Stimulated activated CD4-positive, alpha-beta T cell treated with anti-CD3 and anti-CD28 coated beads, Interleukin-1b, Interleukin-23, amount 100 ng/mL, for 1 hour (primary cell): ENCODE results near the gene SLC7A8.

Source experiments
- DNase-seq, 2 donors: peaks; one replicate each; pipeline ENCODE4 v3.0.0-alpha.2; 2020; ENCODE audit warnings: low read depth in 2 of 2

SLC7A8 gene

DNA sequence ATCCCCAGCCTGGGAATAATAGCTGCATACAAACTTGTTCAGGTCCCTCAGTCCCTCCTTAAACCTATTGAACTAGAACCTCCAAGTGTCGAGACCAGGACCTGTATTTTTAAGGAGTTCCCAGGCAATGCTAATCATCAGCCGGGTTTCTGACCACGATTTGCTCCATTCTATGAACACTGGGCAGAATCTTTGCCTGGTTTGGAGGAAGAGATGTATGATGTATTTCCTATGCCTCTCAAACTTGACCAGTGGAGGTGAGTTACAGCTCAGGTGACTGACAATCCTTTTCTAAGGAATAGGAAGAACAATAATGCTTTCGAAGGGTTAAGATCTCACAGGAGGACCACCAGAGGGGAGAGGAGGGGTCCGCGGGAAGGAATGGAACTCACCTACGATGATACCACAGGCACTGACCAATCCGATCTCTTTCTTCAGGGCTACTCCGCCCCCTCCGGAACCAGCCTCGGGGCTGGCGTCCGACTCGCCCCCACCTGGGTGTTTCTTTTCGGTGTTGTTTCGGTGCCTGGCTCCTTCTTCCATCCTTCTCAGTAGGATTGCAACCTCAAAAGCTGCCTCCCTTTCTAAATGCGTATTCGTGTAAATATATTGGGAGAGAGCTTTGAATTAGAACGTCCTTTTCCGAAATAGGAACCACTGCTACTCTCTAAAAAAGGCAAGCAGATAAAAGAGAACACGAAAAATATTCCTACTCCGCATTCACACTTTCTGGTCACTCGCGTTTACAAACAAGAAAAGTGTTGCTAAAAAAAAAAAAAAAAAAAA is 895 bp downstream of the SLC7A8 start:
- DNase-seq = peak in 1 of 2 donors; percentile 5

DNA sequence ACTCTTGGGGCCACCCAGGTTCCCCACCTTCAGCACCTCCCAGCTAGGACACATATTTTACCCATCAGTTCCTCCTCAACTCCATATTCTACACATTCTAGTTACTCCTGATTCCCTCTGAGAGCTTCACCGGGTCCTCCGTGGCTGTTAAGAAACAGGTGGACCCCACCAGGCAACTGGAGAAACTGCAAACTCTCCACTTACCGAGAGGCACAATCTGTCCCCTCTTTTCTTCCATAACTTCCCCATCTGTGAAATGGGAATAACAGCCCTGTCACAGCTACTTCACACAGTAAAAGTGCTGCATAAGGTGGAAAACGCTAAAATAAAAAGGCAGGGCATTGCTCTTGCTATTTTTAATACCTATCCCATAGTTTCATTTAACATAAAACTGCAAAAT is 1.5 kb downstream of the SLC7A8 start:
- no peak for DNase-seq

DNA sequence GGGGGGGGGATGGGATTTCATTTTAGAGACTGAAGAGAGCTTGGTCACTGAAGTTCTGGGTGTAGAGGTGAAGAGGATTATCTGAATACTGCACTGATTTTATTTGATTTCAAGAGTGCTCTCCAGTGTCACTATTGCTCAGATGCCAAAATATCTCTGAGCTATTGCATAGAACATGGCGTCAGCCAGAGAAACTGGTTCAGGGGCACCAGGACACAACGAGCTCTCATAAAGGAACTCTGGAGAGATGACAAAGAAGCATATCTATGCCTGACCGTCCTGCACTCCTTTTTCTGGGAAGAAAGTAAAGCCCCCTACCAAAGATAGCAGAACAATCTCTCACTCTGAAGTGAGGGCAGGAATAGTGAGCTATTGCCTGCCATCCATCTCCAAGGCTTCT is 2.0 kb downstream of the SLC7A8 start:
- DNase-seq = no peak

DNA sequence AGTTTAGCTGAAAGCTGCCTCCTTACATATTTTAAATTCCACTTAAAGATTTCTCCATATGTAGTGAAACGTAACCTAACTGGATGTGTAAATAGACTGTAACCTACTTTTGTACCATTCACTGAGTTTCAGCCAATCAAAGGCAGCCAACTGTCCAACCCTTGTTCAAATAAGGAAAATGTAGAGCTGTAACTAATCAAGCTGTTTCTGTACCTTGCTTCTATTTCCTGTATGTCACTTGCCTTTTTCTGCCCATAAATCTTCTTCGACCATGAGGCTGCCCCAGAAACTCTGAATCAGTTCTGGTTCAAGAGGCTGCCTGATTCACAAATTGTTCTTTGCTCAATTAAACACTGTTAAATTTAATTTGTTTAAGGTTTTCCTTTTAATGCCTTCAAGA is 6.3 kb downstream of the SLC7A8 start:
- no peak for DNase-seq

DNA sequence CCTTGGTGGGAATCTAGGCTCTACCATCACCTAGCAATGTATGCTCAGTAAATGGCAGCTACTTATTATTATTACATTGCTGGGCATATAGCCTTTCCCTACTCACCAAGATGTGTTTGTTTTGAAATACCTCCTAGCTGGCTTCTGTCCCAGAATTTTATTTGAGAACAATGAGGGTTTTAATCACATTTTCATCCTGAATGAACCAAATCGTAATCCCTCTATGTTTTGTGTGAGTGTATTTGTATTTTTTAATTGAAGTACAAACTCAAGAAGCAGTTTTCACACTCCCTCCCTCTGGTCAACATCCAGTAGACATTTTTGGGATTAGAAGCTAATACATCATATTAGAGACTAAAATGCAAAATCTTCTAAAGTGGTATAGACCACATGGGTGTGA is 7.6 kb downstream of the SLC7A8 start:
- no peak for DNase-seq

DNA sequence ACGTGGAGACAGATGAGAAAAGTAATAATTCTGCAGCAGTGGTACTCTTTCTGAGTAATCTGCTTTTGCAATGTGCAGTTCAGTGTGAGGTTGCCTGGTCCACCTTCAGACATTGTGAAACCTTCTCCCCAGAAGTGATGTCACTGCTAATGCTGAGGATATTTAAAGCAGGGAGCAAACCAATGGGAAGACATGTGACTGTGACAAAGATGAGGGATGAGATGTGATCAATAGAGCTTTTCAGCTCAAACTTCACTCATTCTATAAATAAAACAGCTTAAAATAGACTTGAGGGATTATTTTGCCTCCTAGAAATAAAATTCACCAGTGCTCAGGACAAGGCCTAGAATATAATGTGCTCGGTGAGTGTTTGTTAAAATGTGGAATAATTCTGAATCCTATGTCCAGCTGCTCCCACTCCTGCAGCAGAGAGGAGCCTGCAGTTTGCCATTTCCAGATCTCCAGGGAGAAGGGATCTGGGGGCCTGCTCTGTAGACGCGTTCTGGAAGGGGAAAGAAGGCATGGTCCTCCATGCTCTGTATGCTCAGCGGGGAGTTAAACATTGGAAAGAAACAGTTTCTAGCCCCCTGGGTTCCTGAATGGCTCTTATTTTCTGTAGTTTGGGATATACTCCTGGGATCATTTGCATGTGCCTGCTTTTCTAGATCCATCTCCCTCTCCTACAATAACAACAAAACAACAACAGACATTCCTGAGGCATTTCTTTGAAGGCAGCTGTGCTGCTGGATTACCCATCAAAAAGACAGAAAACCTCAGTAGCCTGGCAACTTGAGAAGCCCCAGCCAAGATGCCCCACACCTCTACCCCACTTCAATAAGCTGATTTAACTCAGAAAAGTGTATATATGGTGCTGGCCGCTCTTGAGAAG is 8.9 kb downstream of the SLC7A8 start:
- DNase-seq = no peak

DNA sequence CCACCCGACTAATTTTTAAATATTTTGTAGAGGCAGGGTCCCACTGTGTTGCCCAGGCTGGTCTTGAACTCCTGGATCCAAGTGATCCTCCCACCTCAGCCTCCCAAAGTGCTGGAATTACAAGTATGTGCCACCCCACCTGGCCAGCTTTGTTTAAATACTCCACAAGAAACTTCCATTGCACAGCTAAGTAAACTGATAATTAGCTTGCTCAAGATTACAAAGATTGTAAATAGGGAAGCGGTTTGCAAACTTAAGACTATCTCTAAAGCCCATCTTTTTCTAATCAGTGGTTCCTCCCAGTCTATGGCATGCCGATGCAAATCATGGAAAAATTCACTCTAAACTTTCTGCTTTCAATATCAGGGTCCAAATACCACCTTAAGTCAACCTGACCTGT is 9.7 kb downstream of the SLC7A8 start:
- DNase-seq = no peak

DNA sequence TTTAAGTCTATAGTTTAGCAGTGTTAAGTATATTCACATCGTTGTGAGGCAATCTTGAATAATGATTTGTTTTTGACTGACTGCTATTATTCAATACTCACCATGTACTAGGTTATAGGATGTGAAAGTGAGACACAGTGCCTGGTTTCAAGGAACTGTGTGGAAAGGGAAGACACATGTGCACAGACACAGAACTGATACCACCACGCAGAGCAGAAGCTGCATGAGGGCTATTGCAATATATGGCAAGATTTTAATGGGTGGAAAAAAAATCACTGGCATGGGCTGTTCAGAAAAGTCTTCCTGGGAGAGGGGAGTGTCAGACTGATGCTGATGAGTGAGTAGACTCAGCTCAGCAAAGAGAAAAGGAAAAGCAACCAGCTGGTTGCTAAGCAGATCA is 10.4 kb downstream of the SLC7A8 start:
- DNase-seq = no peak

DNA sequence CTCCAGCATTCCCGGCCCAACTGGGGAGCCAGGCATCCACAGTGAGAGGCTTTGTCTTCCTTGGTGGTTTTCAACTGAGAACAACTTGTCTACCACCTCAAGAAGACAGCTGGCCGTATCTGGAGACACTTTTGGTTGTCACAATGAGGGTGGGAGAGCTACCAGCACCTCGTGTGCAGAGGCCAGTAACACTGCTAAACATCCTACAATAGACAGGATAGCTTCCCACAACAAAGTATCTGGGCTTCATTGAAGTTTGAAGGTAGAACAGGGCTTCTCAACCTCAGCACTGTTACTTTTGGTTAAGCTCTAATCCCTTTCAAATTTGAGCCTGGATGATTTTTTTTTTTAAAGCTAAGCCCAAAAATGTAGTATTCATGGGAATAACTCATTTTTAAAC is 10.9 kb downstream of the SLC7A8 start:
- no peak for DNase-seq

DNA sequence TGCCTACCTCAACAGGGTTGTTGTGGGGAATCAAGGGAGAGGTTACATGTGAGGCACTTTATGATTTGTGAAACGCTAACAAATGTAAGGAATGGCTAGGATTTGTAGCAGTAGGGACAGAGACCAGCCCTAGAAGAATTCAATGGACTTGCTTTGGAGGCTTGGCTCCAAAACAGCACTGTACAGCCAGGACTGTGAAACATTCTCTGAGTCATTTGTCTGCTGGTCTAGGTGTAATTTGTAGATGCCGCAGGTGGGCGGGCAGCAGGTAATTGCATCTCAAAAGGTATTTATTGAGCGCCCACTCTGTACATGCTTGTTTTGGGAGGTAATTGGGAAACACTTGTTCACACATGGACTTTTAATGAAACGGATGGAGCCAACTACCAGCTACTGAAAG is 11.4 kb downstream of the SLC7A8 start:
- no peak for DNase-seq

DNA sequence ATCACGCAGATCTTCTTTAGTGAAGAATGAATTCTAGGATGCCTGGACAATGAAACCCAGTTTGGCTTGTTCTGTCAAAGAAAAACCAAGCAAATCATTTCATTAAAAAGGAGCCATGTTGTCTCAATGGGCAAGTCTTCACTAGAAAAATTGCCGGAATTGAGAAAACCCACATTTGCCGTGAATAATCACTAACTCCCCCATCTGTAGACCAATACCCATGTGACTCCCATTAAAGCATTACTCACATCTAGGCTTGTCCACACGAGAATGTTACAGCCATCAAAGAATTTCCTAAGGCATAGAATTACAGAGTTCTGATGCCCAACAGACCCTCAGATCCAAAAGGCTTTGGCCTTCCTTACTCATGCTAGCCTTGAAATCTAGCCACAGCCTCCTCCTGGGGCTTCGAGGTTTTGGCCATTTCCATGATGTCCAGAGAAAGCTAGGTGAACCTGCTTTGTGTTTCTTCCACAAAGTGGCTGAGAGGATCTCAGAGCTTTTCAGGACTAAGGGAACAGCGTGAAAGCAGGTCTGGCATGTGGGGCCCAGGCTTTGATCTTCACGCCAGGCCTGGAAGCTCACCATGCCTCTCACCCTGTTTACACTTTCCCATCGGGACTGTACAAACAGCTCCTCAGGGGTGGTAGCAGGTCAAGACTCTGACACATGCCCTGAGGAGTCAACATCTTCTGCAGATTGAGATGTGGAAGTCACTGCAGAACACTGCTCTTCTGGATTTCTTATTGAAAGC is 12.1 kb downstream of the SLC7A8 start:
- DNase-seq = no peak

DNA sequence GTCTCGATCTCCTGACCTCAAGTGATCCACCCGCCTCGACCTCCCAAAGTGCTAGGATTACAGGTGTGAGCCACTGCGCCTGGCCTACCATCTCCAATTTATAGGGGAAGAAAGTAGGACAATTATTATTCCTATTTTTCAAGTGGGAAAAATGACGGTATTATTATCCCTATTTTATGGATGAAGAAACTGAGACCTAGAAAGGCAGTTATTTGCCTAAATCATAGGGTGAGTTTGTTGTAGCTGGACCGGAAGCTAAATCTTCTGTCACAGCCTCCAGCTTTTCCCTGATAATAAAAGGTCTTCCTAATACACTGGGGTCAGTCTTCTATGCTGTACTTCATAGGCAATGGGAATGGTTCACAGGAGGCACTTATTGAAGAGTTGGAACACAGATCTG is 13.8 kb downstream of the SLC7A8 start:
- DNase-seq = no peak

DNA sequence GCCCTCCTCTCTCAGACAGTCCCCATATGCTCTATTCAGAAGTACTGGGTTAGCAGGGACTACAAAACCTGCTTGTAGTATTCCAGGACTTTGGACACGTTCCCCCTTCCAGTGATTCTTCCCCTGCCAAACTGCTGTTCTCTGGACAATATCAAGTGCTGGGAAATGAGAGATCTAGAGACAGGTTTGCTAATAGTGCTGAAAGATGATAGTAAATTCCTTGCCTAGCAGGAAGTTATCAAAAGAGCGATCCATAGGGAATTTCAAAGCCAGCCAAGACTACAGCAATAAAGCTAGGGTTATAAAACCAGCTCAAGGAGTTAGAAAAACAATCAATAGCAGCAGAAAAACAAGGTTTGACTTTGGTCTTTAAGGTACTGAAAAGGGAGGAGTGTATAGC is 15.2 kb downstream of the SLC7A8 start:
- no peak for DNase-seq

DNA sequence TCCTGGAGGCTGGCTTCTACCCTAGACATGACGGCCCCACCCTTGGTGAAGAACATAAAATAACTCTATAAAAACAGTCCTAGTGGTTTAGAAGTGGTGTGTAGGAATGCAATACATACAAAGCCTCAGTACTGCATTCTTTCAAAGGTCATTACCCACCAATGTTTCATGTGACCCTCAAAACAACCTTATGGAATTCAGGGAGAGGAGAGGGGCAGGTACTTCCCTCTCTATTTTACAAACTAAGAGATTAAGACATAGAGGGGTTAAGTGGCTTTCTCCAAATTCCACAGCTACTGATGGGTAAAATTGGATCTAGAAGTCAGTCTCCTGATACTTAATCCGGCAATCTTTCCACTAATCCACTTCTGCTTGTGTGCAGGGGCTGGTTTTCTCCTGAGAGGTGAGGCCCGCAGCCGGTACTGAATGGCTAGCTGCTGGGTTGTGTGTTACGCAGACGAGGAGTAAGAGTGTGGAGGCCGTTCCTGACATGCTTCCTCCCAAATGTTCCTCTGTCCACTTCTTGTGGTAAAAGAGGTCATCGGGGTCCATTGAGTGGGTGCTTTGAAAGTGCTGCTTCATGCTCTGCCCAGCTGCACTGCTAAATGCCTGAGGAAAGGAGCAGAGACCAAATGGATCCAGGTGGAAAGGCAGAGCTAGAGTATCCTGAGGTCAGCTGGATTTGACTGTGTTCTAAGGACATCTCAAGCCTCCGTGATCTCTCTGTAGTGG is 16.2 kb downstream of the SLC7A8 start:
- no peak for DNase-seq

DNA sequence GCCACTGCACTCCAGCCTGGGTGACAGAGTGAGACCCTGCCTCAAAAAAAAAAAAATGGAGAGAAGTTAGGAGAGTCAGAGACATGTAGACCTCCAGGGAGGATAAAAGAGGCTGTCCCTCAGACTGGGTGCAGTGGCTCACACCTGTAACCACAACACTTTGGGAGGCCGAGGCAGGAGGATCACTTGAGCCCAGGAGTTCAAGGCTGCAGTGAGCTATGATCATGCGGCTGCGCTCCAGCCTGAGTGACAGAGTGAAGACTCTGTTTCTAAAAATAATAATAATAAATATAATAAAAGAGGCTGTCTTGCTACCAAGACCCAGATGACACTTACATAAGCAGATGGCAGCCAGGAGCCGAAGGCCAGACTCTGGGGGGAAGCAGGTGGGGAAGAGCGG is 18.5 kb downstream of the SLC7A8 start:
- DNase-seq = no peak

DNA sequence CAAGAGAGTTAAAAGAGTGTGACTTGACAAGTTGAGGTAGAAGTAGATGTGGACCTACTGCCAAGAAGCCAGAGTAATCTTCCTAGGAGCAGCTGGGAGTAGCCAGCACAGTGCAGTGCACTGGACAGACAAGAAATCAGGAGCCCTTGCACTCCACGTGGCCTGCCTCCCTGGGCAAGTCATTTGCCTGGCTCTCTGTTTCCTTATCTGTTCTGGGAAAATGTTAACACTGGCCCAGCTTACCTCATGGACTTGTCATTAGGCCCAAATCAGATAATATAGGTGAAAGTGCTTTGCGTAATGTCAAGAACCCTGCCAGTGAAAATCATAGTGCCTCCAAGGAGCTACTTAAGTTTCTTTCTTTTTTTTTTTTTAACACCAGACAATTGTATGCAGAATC is 19.2 kb downstream of the SLC7A8 start:
- DNase-seq = no peak

DNA sequence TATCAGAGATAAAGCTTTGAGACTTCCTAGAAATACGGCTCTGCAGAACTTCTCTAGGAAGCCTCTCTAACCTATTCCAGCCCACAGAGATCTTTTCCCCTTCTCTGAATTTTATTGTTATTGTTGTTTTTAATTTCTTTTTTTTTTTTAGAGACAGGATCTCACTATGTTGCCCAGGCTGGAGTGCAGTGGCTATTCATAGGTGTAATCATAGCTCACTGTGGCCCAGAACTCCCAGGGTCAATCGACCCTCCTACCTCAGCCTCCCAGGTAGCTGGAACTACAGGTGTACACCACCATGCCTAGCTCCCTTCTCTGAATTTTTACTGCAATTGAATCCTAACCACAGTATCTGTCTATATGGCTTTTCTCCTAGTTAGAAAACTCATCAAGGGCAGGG is 19.6 kb downstream of the SLC7A8 start:
- DNase-seq = no peak

DNA sequence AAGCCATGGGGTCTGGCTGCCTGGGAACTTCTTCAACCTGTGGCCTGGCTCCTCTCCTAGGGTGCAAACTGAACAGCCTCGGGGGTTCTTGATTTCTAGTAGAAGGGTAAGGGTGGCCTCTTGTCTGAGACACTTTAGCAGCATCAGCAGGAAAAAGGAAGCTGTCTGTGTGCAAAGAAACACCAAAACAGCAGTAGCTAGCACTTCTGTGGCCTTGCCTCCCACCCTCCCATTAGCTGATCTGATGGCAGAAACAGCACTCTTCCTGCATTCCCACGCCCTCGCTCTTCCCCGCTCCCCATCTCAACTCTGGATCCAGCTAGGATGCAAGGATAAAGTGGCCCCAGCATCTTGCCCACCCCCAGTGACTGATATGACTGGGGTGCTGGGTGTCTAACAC is 20.7 kb downstream of the SLC7A8 start:
- DNase-seq = no peak

DNA sequence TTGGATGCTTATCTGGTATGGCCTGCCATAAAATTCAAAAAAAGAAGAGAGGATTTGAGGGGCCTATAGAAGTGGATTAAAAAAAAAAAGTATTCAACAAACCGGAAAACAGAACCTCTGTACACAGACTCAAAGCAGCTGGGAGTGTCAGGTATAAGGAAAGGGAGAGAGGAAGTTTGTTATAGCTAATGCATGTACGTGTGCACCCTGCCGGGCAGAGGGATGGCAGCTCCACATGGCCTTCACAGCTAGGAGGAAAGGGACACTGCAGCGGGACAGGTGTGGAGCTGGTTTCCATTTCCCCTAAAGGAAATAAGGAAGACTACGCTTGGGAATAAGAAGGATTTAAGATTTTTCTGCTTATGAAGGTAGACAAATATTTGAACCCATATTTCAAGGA is 21.5 kb downstream of the SLC7A8 start:
- DNase-seq = no peak

DNA sequence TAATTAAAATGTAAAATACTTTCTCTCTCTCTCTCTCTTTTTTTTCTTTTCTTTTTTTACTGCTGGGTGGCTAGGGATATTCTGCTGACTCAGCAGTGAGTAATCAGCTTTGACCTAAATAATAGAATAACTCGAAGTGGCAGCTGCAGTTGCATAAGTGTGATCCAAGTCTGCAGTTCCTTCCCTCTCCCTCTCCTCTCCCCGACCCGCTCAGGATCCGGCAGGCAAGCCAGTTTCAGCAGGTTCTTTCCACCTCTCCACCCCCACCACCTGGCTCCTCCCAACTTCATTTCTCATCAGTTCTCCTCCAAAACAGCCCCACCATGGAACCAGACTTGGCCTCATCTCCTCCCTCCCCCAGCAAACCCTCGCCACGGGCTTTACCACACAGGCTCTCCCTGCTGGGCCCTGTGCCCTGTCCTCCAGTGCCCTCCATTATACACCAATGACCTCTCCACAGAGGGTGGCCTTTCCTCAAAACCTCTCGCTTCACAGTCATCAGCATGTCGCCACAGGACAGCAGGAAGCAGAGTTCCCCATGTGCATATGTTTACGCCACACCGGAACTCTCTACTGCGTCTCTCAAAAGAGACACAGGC is 22.4 kb downstream of the SLC7A8 start:
- no peak for DNase-seq

DNA sequence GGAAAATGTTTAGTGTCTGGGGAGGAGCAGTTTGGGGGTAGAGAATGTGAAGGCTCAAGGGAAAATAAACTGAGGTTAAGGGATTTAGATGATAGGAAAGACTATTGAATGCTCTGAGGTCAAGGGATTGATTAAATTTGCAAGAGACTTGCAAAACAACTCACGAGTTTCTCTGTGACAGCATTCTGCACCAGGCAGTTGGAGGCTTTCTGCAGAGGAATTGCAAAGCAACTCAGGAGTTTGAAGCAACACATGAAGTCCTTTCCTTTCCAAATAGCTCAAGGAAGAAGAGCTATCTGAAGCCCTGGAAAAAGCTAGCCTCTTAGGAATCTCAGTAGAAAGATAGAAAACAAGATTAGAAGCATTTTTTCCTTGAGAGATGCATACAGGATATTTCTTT is 23.9 kb downstream of the SLC7A8 start:
- DNase-seq = no peak
